GM13976 (cell line): Measurements from ENCODE around the gene PEAR1.

Experiments used
- DNase-seq: peaks from one replicate; pipeline ENCODE4 v3.0.0; 2012; ENCODE audit warnings: low spot score
- CTCF ChIP-seq: IDR thresholded peaks from 2 replicates; pipeline ENCODE4 v1.5.1; 2012; ENCODE audit warnings: borderline replicate concordance, mild to moderate bottlenecking; ENCODE audit not compliant: insufficient read depth; ENCODE audit errors: extremely low read depth, missing control alignments, control extremely low read depth
- in situ Hi-C: fragments of 300-500 bp; cut with MboI; formaldehyde crosslinking; loops from one replicate; pipeline ENCODE4 v1.12.0; 2022; ENCODE audit warnings: low sequenced_read_pairs, mixed read lengths, inconsistent platforms; ENCODE audit not compliant: unreplicated experiment

Gene PEAR1

GRCh38 chr1:156873659-156874058 is 19.9 kb upstream of the PEAR1 start:
- no peak for DNase-seq
- no peak for TF ChIP-seq CTCF
- in situ Hi-C loops = no loop called here

DNA sequence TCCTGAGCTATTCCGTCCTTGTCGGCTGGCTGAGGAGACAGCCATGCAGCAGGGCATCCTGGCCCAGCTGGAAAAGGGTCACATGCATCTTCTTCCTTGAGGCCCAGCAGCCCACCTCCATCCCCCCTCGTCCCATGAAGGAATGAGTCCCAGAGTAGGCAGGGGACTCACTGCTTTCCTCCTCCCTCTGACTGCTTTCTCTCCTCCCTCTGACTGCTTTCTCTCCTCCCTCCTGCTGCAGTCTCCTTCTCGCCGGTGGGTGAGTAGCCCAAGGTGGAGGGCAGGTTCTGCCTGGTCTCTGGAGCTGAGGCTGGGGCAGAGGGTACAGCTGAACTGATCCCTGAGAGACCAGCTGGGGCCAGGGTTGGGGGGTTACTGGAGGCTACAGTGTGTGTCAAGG is 19.4 kb upstream of the PEAR1 start:
- TF ChIP-seq CTCF = no peak
- in situ Hi-C loops = no loop called here
- no peak for DNase-seq

GRCh38 chr1:156874572-156875340 is 18.8 kb upstream of the PEAR1 start:
- TF ChIP-seq CTCF = no peak
- in situ Hi-C loops = no loop called here
- no peak for DNase-seq

DNA sequence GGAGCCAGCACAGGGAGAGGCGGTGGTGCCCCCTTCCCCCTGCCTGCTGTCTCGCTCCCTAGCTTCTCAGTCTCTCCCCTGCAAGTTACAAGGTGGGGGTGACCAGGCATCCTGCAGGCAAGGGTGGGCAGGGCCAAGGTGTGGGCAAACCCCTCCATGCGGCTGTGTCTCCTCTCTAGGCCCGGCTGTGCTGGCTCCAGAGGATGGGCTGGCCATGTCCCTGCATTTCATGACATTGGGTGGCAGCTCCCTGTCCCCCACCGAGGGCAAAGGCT is 18.2 kb upstream of the PEAR1 start:
- in situ Hi-C loops = no loop called here
- DNase-seq = no peak
- TF ChIP-seq CTCF = no peak

GRCh38 chr1:156876281-156876680 is 17.2 kb upstream of the PEAR1 start:
- in situ Hi-C loops = no loop called here
- no peak for TF ChIP-seq CTCF
- no peak for DNase-seq

GRCh38 chr1:156877433-156878170 is 15.9 kb upstream of the PEAR1 start:
- no peak for DNase-seq
- in situ Hi-C loops = no loop called here
- no peak for TF ChIP-seq CTCF
